Measurements from ENCODE around the gene ATP5F1E.
A peak's percentile ranks its signal among the peaks of the same experiment; 100 is the strongest.

The ATP5F1E gene

DNA sequence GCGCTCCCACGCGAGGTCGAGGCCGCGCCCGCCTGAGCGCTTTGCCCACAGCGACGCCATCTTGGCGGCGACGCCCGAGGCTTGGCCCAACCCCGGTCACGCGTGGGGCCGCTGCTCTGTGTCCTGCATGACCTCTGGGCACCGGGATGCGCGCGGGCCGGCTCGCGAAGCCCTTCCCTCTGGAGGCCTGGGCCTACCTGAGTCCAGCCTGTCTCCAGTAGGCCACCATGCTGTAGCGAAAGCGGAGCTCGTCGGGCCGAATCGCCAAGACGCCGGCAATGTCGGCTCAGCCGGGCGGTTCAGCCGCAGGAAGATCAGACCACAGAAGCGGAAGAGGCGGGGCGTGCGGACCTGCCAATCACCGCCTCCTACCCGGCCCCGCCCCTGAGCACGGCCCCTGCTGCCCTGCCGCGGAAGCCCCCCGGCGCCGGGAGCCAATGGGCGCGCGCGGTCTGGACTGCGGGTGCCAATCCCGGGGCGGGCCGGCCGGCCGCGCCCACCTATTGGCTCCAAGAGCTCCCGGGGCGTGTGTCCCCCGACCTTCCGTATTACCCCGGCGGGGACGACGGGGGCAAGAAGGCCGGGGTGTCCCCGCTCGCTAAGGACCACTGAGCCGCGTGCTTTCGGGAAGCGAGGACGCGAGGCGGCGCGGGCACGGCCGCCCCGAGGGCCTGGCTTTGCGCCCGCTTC is at the start of gene ATP5F1E:
Gene ATP5F1E, minus strand, starts transcription at position 313 of the 690 bp plus-strand sequence. Its CDS starts 84 bp downstream, at position 229.
- peak within 1 kb of the TSS; percentile 97 for H3K4me3 ChIP-seq (ENCODE audit: low read length)
- H3K9me3 ChIP-seq (ENCODE audit: control insufficient read depth, low read length): no peaks in the 10 kb centered on the region
- H3K27me3 ChIP-seq (replicated peaks; ENCODE audit: control insufficient read depth, insufficient read depth, low read length): no peaks in the 10 kb centered on the region
- peak within 1 kb of the TSS; percentile 96 for H3K9ac ChIP-seq (ENCODE audit: low read length)
- H3K36me3 ChIP-seq (ENCODE audit: control insufficient read depth, insufficient read depth, low read length, severe bottlenecking): peaks cover 71% of the 10 kb centered on the region
- peaks cover 54% of the 10 kb centered on the region for H3K4me1 ChIP-seq (ENCODE audit: control insufficient read depth, insufficient read depth, low read length)
- DNase-seq (ENCODE audit: low read depth): peak; percentile 98

DNA sequence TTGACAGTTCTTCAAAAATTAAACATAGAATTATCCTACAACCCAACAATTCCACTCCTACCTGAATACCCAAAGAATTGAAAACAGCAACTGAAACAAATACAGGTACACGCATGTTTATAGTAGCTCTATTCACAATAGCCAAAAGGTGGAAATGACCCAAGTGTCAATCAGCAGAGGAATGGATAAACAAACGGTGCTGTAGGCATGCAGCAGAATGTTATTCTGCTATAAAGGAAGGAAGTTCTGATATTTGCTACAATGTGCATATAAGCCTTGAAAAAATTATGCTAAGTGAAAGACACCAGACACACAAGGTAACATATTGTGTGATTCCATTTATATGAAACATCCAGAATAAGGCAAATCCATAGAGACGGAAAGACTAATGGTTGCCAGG is 48.9 kb upstream of the ATP5F1E start:
- Histone ChIP-seq H3K9me3 (ENCODE audit: control insufficient read depth, low read length) (no peaks in the 10 kb centered on the region), H3K9ac (ENCODE audit: low read length) (no peak overlapping the region), H3K4me3 (ENCODE audit: low read length) (no peak overlapping the region), H3K4me1 (ENCODE audit: control insufficient read depth, insufficient read depth, low read length) (no peaks in the 10 kb centered on the region), H3K27me3 (replicated peaks; ENCODE audit: control insufficient read depth, insufficient read depth, low read length) (peaks cover 28% of the 10 kb centered on the region), H3K36me3 (ENCODE audit: control insufficient read depth, insufficient read depth, low read length, severe bottlenecking) (no peaks in the 10 kb centered on the region)
- DNase-seq (ENCODE audit: low read depth): no peak

DNA sequence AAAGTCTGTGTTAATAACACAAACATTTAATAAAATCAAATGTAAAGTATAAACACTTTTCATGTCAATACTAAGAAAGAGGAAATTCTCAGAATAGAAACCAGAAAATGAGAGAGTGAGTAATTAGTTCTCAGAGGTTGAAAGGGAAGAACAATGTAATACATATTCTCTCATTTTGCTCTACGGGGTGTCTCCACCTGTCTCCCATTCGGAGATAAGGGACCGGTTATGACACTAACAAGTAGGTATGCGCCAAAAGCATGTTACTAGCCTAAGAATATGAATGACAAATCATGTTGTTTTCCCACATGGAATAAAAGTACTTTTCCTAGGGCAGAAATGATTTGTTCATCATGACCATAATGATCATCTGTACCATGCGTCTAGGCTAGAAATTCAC is 46.1 kb upstream of the ATP5F1E start:
- H3K4me1 ChIP-seq (ENCODE audit: control insufficient read depth, insufficient read depth, low read length): no peaks in the 10 kb centered on the region
- no peaks in the 10 kb centered on the region for H3K9me3 ChIP-seq (ENCODE audit: control insufficient read depth, low read length)
- H3K36me3 ChIP-seq (ENCODE audit: control insufficient read depth, insufficient read depth, low read length, severe bottlenecking): no peaks in the 10 kb centered on the region
- no peak overlapping the region for H3K4me3 ChIP-seq (ENCODE audit: low read length)
- H3K27me3 ChIP-seq (replicated peaks; ENCODE audit: control insufficient read depth, insufficient read depth, low read length): peaks cover 55% of the 10 kb centered on the region
- no peak overlapping the region for H3K9ac ChIP-seq (ENCODE audit: low read length)
- no peak for DNase-seq (ENCODE audit: low read depth)

DNA sequence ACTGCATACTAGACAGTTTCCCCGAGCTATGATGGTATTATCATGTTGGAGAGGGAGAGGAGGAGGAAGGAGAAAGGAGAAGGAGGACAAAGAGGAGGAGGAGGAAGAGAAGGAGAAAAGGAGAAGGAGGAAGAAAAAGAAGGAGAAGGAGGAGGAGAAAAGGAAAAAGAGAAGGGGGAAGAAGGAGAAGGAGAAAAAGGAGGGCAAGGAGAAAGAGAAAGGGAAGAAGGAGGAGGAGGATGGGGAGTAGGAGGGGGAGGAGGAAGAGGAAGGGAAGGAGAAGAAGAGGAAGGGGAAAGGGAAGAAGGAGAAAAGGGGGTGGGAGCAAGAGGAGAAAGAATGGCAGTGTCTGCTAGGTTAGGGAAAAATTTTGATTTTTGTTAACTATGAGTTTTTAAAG is 45.6 kb upstream of the ATP5F1E start:
- Histone ChIP-seq H3K9ac (ENCODE audit: low read length) (no peak overlapping the region), H3K4me3 (ENCODE audit: low read length) (no peak overlapping the region), H3K4me1 (ENCODE audit: control insufficient read depth, insufficient read depth, low read length) (no peaks in the 10 kb centered on the region), H3K9me3 (ENCODE audit: control insufficient read depth, low read length) (no peaks in the 10 kb centered on the region), H3K36me3 (ENCODE audit: control insufficient read depth, insufficient read depth, low read length, severe bottlenecking) (no peaks in the 10 kb centered on the region), H3K27me3 (replicated peaks; ENCODE audit: control insufficient read depth, insufficient read depth, low read length) (peaks cover 60% of the 10 kb centered on the region)
- DNase-seq (ENCODE audit: low read depth): no peak

DNA sequence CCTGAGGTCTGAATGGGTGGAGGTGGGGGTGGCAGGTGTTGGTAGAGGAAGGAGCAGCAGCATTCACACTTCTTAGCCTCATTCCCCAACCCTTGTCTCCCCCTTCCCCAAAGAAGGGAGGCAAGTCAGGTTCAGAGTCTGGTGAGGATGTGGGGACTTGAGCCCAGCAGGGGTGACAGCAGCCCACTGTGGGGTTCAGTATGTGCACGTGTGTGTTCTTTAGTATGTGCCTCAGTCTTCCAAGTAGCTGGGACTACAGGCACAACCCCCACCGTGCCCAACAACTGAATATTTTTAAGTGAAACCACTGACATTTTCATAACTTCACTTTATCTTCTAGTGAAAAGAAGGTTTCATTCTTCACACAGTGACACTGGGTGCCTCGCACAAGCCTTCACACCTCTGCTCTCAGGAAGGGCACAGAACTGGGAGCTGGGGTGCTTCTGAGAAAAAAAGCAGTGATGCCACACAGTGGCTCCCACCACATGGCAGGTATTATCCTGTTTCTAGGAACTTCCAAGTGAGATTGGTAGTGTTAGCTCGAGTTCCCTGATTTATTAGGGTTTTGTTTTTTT is 43.9 kb upstream of the ATP5F1E start:
- Histone ChIP-seq H3K36me3 (ENCODE audit: control insufficient read depth, insufficient read depth, low read length, severe bottlenecking) (no peaks in the 10 kb centered on the region), H3K4me1 (ENCODE audit: control insufficient read depth, insufficient read depth, low read length) (no peaks in the 10 kb centered on the region), H3K27me3 (replicated peaks; ENCODE audit: control insufficient read depth, insufficient read depth, low read length) (peaks cover 63% of the 10 kb centered on the region), H3K9me3 (ENCODE audit: control insufficient read depth, low read length) (no peaks in the 10 kb centered on the region), H3K9ac (ENCODE audit: low read length) (no peak overlapping the region), H3K4me3 (ENCODE audit: low read length) (no peak overlapping the region)
- no peak for DNase-seq (ENCODE audit: low read depth)

DNA sequence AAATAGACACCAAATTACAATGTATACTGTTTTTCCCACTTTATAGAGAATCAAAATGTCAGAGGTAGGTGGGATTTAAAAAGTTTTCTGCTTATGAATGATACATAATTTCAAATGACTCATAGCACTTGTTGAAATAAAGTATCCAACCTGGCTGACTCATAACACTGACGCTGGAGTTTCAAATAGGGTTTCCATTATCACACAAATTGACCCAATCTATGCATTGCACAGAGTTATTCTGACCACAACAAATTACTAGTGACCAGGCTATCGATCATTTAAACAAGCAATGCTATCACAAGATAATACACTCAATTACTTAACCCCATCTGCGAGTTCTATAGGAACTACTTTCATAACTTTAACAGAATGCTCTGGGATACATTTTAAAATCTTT is 42.3 kb upstream of the ATP5F1E start:
- peaks cover 63% of the 10 kb centered on the region for H3K27me3 ChIP-seq (replicated peaks; ENCODE audit: control insufficient read depth, insufficient read depth, low read length)
- no peak overlapping the region for H3K4me3 ChIP-seq (ENCODE audit: low read length)
- no peaks in the 10 kb centered on the region for H3K4me1 ChIP-seq (ENCODE audit: control insufficient read depth, insufficient read depth, low read length)
- H3K9me3 ChIP-seq (ENCODE audit: control insufficient read depth, low read length): no peaks in the 10 kb centered on the region
- peak; percentile 5 for DNase-seq (ENCODE audit: low read depth)
- H3K36me3 ChIP-seq (ENCODE audit: control insufficient read depth, insufficient read depth, low read length, severe bottlenecking): no peaks in the 10 kb centered on the region
- no peak overlapping the region for H3K9ac ChIP-seq (ENCODE audit: low read length)

DNA sequence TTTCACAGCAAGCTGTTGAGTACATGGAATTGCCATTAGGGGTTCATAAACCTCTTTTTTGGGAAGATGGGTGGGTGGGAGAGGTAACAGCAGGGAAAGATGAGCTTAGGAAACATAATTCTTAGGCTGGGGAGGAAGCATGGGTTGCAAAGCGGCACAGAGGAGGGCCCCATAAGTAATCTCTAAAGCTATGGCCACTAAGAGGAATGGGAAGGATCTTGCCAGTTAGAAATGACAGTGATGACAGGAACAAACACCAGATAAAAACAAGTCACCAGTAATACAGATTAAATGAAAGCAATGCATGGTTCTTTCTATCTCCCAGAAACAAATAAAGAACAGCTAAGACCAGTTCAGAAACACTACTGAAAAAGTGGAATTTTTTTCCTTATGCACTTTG is 41.4 kb upstream of the ATP5F1E start:
- peaks cover 64% of the 10 kb centered on the region for H3K27me3 ChIP-seq (replicated peaks; ENCODE audit: control insufficient read depth, insufficient read depth, low read length)
- H3K4me3 ChIP-seq (ENCODE audit: low read length): no peak overlapping the region
- H3K36me3 ChIP-seq (ENCODE audit: control insufficient read depth, insufficient read depth, low read length, severe bottlenecking): no peaks in the 10 kb centered on the region
- no peak overlapping the region for H3K9ac ChIP-seq (ENCODE audit: low read length)
- no peaks in the 10 kb centered on the region for H3K4me1 ChIP-seq (ENCODE audit: control insufficient read depth, insufficient read depth, low read length)
- H3K9me3 ChIP-seq (ENCODE audit: control insufficient read depth, low read length): no peaks in the 10 kb centered on the region
- DNase-seq (ENCODE audit: low read depth): no peak

DNA sequence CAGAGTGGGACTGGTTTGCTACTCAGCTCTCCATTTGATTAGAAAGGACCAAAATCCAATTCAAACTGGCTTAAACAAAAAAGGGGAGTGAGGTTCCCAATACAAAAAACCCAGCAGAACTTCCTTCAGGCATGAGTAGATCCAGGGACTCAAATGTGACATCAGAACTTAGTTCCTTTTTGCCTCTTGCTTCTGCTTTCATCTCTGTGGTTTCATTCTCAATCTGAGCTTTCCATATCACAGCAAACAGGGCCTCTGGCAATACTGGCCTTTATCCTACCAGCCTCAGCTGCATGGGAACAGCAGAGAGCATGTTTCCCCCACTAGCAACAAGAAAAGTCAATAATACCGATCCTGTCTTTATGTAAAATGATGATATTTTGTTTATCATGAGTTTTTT is 39.1 kb upstream of the ATP5F1E start:
- Histone ChIP-seq H3K27me3 (replicated peaks; ENCODE audit: control insufficient read depth, insufficient read depth, low read length) (peaks cover 45% of the 10 kb centered on the region), H3K9me3 (ENCODE audit: control insufficient read depth, low read length) (no peaks in the 10 kb centered on the region), H3K4me1 (ENCODE audit: control insufficient read depth, insufficient read depth, low read length) (no peaks in the 10 kb centered on the region), H3K4me3 (ENCODE audit: low read length) (no peak overlapping the region), H3K36me3 (ENCODE audit: control insufficient read depth, insufficient read depth, low read length, severe bottlenecking) (no peaks in the 10 kb centered on the region), H3K9ac (ENCODE audit: low read length) (no peak overlapping the region)
- no peak for DNase-seq (ENCODE audit: low read depth)

DNA sequence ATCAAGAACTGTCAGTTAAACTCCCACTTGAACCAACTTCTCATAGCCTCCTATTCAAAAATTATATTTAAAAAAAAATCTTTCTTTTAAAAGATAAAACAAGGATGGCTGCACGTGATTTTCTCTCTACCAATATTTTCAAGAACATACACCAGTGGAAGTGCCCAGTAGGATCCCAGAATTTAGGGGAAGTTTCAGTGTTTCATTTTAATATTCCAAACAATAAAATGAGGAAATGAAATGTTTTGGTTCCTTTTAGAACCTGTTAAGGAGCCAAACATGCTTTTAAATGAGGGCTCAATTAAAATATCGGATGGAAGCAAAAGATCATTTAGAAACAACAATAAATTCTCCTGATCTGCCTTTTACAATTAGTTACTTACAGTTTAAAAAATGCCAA is 36.9 kb upstream of the ATP5F1E start:
- peaks cover 24% of the 10 kb centered on the region for H3K27me3 ChIP-seq (replicated peaks; ENCODE audit: control insufficient read depth, insufficient read depth, low read length)
- no peaks in the 10 kb centered on the region for H3K4me1 ChIP-seq (ENCODE audit: control insufficient read depth, insufficient read depth, low read length)
- no peak overlapping the region for H3K9ac ChIP-seq (ENCODE audit: low read length)
- no peak for DNase-seq (ENCODE audit: low read depth)
- H3K4me3 ChIP-seq (ENCODE audit: low read length): no peak overlapping the region
- no peaks in the 10 kb centered on the region for H3K36me3 ChIP-seq (ENCODE audit: control insufficient read depth, insufficient read depth, low read length, severe bottlenecking)
- H3K9me3 ChIP-seq (ENCODE audit: control insufficient read depth, low read length): no peaks in the 10 kb centered on the region

DNA sequence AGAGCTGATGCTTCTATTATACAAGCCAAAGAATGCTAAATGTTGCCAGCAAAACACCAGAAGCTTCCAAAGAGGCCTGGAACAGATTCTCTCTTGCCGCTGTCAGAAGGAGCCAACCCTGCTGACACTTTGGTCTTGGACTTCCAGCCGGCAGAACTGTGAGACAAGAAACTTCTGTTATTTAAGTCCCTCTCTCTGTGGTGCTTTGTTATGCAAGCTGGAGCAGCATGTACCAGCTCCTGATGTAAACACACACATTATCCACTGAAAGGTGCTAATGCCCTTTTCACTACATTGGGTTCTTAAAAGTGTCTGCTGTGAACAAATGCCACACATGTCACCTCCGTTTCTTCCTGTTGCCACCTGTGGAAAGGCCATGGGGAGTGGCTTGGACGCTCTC is 36.4 kb upstream of the ATP5F1E start:
- Histone ChIP-seq H3K4me1 (ENCODE audit: control insufficient read depth, insufficient read depth, low read length) (peaks cover 4% of the 10 kb centered on the region), H3K4me3 (ENCODE audit: low read length) (no peak overlapping the region), H3K27me3 (replicated peaks; ENCODE audit: control insufficient read depth, insufficient read depth, low read length) (peaks cover 19% of the 10 kb centered on the region), H3K9ac (ENCODE audit: low read length) (no peak overlapping the region), H3K9me3 (ENCODE audit: control insufficient read depth, low read length) (no peaks in the 10 kb centered on the region), H3K36me3 (ENCODE audit: control insufficient read depth, insufficient read depth, low read length, severe bottlenecking) (no peaks in the 10 kb centered on the region)
- DNase-seq (ENCODE audit: low read depth): no peak

DNA sequence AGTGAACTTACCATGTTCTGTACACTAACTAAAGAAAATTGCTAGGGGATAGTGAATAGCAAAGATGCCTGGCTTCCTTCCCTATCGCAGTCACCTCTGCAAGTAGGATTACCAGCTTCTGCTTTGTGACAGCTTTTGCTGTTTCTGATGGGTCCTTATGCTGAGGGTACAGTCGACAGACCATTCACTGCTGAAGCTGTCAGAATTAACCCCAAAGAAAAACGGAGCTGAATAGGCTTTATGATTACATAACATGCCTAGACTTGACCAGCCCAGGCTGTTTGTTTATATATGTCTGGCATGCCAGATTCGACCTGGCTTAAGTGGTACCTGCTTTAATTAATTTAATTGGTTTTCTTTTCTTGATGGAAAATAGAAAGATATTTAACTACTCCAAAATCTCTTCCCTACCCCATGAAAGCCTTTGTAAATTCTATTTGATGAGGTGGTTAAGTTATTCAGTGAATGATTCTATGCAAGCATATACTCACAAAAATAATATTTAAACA is 32.1 kb upstream of the ATP5F1E start:
- Histone ChIP-seq H3K9me3 (ENCODE audit: control insufficient read depth, low read length) (no peaks in the 10 kb centered on the region), H3K36me3 (ENCODE audit: control insufficient read depth, insufficient read depth, low read length, severe bottlenecking) (no peaks in the 10 kb centered on the region), H3K4me3 (ENCODE audit: low read length) (no peak overlapping the region), H3K27me3 (replicated peaks; ENCODE audit: control insufficient read depth, insufficient read depth, low read length) (peaks cover 7% of the 10 kb centered on the region), H3K4me1 (ENCODE audit: control insufficient read depth, insufficient read depth, low read length) (peaks cover 7% of the 10 kb centered on the region), H3K9ac (ENCODE audit: low read length) (no peak overlapping the region)
- no peak for DNase-seq (ENCODE audit: low read depth)

All from adipocyte (in vitro differentiated cells).